K562 (cell line): ENCODE measurements around the gene NRXN2.

Source experiments
- ATF7 ChIP-seq: fragments of 450-650 bp; IDR thresholded peaks from 2 replicates; pipeline ENCODE4 v1.7.1; 2014; ENCODE audit warnings: mild to moderate bottlenecking, moderate library complexity
- FOXP1 ChIP-seq: sonication (generic); formaldehyde crosslinking; IDR thresholded peaks from 2 replicates; pipeline ENCODE4 v1.8.0; 2022; ENCODE audit warnings: mild to moderate bottlenecking, missing genetic modification reagents
- GATAD2B ChIP-seq: fragments of 450-650 bp; IDR thresholded peaks from 2 replicates; pipeline ENCODE4 v1.6.1; 2017; ENCODE audit warnings: mild to moderate bottlenecking, borderline replicate concordance
- JUND ChIP-seq, 2 experiments: IDR thresholded peaks; 2 replicates in 1 of 2; 3 replicates in 1 of 2; pipeline ENCODE4 v1.6.1; 2011; ENCODE audit warnings: borderline replicate concordance in 2 of 2, low read depth in 2 of 2, low read length in 2 of 2, improper control_type of control experiment in 1 of 2, missing biosample characterization in 1 of 2, missing genetic modification characterization in 1 of 2, missing genetic modification reagents in 1 of 2
- NFIC ChIP-seq: fragments of 450-650 bp; IDR thresholded peaks from 2 replicates; pipeline ENCODE4 v1.6.1; 2017; ENCODE audit warnings: mild to moderate bottlenecking, inconsistent platforms
- OTX1 ChIP-seq: fragments of 450-650 bp; formaldehyde crosslinking; IDR thresholded peaks from 2 replicates; pipeline ENCODE4 v1.4.0; 2022; ENCODE audit warnings: mild to moderate bottlenecking
- PHB2 ChIP-seq: fragments of 450-650 bp; IDR thresholded peaks from 2 replicates; pipeline ENCODE4 v1.6.1; 2017; ENCODE audit warnings: low read depth
- RAD21 ChIP-seq, 2 experiments: fragments of 250-450 bp in 1 of 2; fragments of 450-650 bp in 1 of 2; sonication (Bioruptor Pico) in 1 of 2; formaldehyde crosslinking in 1 of 2; IDR thresholded peaks in 1 of 2; conservative IDR thresholded peaks in 1 of 2; 2 replicates each; pipeline versions ENCODE4 v1.4.0 to v1.8.0; 2020 to 2022; ENCODE audit warnings: mild to moderate bottlenecking in 2 of 2, moderate library complexity in 1 of 2
- SMAD1 ChIP-seq: fragments of 150-350 bp; IDR thresholded peaks from 2 replicates; pipeline ENCODE4 v1.6.1; 2014; ENCODE audit warnings: low read length, low read depth; ENCODE audit not compliant: partially characterized antibody
- SMC3 ChIP-seq: conservative IDR thresholded peaks from 2 replicates; pipeline ENCODE4 v1.6.1; 2011; ENCODE audit warnings: low read depth, low read length, improper control_type of control experiment; ENCODE audit not compliant: insufficient read depth
- ZFP36 ChIP-seq: fragments of 150-350 bp; IDR thresholded peaks from 2 replicates; pipeline ENCODE4 v1.6.1; 2018; ENCODE audit warnings: low read length, low read depth; ENCODE audit not compliant: partially characterized antibody
- ZNF395 ChIP-seq: fragments of 200-800 bp; sonication (Bioruptor generic); IDR thresholded peaks from 2 replicates; pipeline ENCODE4 v1.6.1; 2017; ENCODE audit warnings: missing genetic modification characterization, missing compliant biosample characterization
- TF ChIP-seq, protein P1 (sequence below), 2 experiments: fragments of 450-650 bp in 1 of 2; IDR thresholded peaks; 2 replicates each; pipeline ENCODE4 v1.6.1; 2011 to 2017; ENCODE audit warnings: low read depth in 2 of 2, antibody characterized with exemption in 1 of 2, borderline replicate concordance in 1 of 2, low read length in 1 of 2, mild to moderate bottlenecking in 1 of 2, mixed read lengths in 1 of 2; ENCODE audit not compliant: control insufficient read depth in 1 of 2
- TF ChIP-seq, protein P2 (sequence below): sonication (generic); formaldehyde crosslinking; IDR thresholded peaks from 2 replicates; pipeline ENCODE4 v1.9.0; 2022; ENCODE audit warnings: mild to moderate bottlenecking, missing genetic modification reagents

DNA sequence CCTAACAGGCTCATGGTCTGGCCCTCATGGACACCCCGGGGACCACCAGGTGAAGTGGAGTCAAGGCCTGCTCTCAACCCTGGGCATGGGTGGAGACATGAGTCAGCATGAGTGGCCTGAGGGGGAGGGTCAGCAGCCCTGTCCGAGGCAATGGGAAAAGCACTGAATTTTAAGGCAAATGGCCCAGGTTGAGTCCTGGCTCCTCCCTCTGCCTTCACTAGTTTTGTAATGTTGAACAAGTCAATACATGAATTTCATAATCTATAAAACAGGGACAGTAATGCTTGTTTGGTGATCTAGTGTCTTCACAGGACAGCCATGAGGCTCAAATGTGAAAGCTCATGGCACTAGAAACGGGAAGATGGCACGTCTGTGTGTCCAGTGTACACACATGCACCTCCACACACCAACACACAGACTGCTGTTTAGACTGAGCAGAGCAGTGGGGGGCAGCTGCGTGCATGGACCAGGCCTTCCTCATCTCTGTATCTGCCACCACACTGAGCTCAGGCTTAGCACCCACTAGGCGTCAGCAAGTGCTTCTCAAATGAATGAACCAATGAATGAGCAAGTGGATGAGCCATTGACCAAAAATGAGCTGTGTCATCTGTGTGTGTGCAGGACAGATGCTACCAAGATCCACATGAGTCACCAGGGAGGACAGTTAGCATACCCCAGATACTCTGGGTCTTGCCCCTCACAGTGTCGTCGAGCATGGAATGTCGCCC is 63.4 kb downstream of the NRXN2 start:
- TF ChIP-seq FOXP1 (CRISPR knock-in tag) (no peak), PHB2 (no peak), RAD21 (CRISPR knock-in tag; conservative IDR thresholded peaks at IDR 0.05 in 1 of 2, IDR thresholded peaks at IDR 0.05 in 1 of 2) (peak; percentile 20 to 61; a peak in 3 of 4 replicates), ZFP36 (no peak), OTX1 (CRISPR knock-in tag) (no peak), GATAD2B (no peak; the same call in 1 of the 2 replicates), SMAD1 (no peak), NFIC (peak; percentile 25; the same call in 1 of the 2 replicates), JUND (IDR thresholded peaks at IDR 0.05; ENCODE audit: borderline replicate concordance, low read depth, low read length) (peak; percentile 97), JUND (tag; IDR thresholded peaks at IDR 0.05; ENCODE audit: borderline replicate concordance, low read depth, low read length) (peak; percentile 96; the same call in 2 of the 3 replicates), ATF7 (peak; percentile 69), ZNF395 (CRISPR knock-in tag) (peak; percentile 53; the same call in 1 of the 2 replicates), SMC3 (no peak)
- TF ChIP-seq, protein P1, sequence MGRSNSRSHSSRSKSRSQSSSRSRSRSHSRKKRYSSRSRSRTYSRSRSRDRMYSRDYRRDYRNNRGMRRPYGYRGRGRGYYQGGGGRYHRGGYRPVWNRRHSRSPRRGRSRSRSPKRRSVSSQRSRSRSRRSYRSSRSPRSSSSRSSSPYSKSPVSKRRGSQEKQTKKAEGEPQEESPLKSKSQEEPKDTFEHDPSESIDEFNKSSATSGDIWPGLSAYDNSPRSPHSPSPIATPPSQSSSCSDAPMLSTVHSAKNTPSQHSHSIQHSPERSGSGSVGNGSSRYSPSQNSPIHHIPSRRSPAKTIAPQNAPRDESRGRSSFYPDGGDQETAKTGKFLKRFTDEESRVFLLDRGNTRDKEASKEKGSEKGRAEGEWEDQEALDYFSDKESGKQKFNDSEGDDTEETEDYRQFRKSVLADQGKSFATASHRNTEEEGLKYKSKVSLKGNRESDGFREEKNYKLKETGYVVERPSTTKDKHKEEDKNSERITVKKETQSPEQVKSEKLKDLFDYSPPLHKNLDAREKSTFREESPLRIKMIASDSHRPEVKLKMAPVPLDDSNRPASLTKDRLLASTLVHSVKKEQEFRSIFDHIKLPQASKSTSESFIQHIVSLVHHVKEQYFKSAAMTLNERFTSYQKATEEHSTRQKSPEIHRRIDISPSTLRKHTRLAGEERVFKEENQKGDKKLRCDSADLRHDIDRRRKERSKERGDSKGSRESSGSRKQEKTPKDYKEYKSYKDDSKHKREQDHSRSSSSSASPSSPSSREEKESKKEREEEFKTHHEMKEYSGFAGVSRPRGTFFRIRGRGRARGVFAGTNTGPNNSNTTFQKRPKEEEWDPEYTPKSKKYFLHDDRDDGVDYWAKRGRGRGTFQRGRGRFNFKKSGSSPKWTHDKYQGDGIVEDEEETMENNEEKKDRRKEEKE (IDR thresholded peaks at IDR 0.05; ENCODE audit: borderline replicate concordance in 1 of 2, control insufficient read depth in 1 of 2, low read depth in 2 of 2, low read length in 1 of 2): no peak
- TF ChIP-seq, protein P2, sequence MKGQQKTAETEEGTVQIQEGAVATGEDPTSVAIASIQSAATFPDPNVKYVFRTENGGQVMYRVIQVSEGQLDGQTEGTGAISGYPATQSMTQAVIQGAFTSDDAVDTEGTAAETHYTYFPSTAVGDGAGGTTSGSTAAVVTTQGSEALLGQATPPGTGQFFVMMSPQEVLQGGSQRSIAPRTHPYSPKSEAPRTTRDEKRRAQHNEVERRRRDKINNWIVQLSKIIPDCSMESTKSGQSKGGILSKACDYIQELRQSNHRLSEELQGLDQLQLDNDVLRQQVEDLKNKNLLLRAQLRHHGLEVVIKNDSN: no peak
